ENCODE results near the gene NOVA1.

The NOVA1 gene

GRCh38 chr14:26400373-26400772, 197.5 kb downstream of the NOVA1 start:
- no peaks in the 10 kb centered on the region for H3K36me3 Mint-ChIP-seq
- CTCF ChIA-PET: no interaction called here
- H3K4me3 Mint-ChIP-seq: no peak overlapping the region
- H3K4me1 Mint-ChIP-seq: no peaks in the 10 kb centered on the region
- H3K27ac Mint-ChIP-seq: no peak overlapping the region
- no peak for DNase-seq
- peaks cover 6% of the 10 kb centered on the region for H3K9me3 Mint-ChIP-seq
- no peaks in the 10 kb centered on the region for H3K27me3 Mint-ChIP-seq

- Mint-ChIP-seq H3K36me3 (no peaks in the 10 kb centered on the region), H3K4me3 (no peak overlapping the region), H3K9me3 (peaks cover 4% of the 10 kb centered on the region), H3K4me1 (no peaks in the 10 kb centered on the region), H3K27me3 (no peaks in the 10 kb centered on the region), H3K27ac (no peak overlapping the region)
- CTCF ChIA-PET: no interaction called here
- DNase-seq: no peak
These were observed 199.2 kb downstream of the NOVA1 start for GRCh38 chr14:26398616-26399015.
